Measurements from ENCODE around the gene METRN. TPM values are rescaled to one million over a fixed set of nuclear protein-coding genes. Genes with fewer than 3 reads are reported as not detected.

The METRN gene
- total and polyA plus RNA-seq, 2 donors (not counting 1 experiment from before 2014, with no cell fraction given), result 5.3 to 35.3 TPM

DNA sequence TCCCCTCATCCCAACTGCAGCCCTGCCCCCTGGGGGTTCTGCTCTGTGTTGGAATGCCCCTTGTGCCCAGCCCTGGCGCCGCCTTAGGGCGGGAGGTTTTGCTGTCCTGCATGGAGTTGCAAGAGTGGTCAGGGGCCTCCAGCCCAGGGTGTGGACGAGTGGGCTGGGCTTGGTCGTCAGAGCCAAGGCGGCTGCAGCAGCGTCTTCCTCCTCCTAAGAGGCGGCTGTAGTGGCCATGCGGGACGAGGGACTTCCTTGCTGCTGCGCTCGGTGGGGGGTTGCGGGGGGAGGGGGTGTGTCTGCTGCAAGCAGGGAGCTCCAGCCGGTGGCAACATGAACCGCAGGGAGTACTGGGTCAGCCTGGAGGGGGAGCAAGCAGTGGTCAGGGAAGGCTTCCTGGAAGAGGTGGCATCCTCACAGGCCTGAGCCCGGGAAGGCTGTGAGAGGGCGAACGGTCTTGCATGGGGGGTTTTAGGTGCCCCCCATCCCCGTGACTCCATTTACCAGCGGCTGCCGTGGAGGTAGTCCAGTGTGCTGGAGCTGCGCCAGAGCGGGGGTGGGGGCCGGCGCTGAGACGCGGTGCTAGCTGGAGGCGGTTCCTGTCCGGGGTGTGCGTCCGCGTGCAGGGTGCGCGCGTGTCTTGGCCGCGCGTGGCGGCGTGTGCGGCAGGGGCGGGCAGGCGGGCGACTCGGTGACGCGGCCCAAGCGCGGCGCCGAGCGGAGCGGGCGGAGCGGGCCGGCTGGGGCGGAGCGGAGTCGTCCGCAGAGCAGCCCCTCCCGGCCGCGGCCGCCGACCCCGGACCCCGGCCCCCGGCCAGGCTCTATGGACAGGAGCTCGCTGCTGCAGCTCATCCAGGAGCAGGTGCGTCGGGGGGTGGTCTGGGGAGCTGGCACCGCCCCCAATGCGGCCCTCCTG is 39.7 kb upstream of the METRN start, which contains the start of gene RHBDL1:
TSS of gene RHBDL1 (plus strand) at position 704 of the 916 bp plus-strand sequence. CDS start at position 824, 120 bp downstream.
- H3K4me2 ChIP-seq (ENCODE audit: extremely low read depth, insufficient read depth, low read length), result peak within 1 kb of the TSS; percentile 71
- no peak within 1 kb of the TSS for H3K9ac ChIP-seq (ENCODE audit: insufficient read depth, low read length)
- DNase-seq (ENCODE audit: low read depth in 2 of 2), result peak; percentile 51 to 52
- peaks cover 2% of the 10 kb centered on the region for H3K79me2 ChIP-seq (ENCODE audit: control insufficient read depth, insufficient read depth, low read length)
- no peak within 1 kb of the TSS for H2AFZ ChIP-seq (ENCODE audit: low read length)
- no peaks in the 10 kb centered on the region for H3K9me3 ChIP-seq (ENCODE audit: control insufficient read depth, insufficient read depth, low read depth, low read length)
- no peaks in the 10 kb centered on the region for H3K27me3 ChIP-seq (ENCODE audit: control insufficient read depth, insufficient read depth, low read length)
- no peaks in the 10 kb centered on the region for H4K20me1 ChIP-seq (ENCODE audit: control insufficient read depth, extremely low read depth, insufficient read depth, low read length)
- peaks cover 27% of the 10 kb centered on the region for H3K36me3 ChIP-seq (ENCODE audit: control insufficient read depth, insufficient read depth, low read length)
- H3K4me1 ChIP-seq (ENCODE audit: control insufficient read depth, extremely low read depth, insufficient read depth, low read length), result peaks cover 5% of the 10 kb centered on the region
- H3K27ac ChIP-seq (ENCODE audit: insufficient read depth, low read length), result no peak within 1 kb of the TSS
- H3K4me3 ChIP-seq (replicated peaks in 1 of 4; ENCODE audit: control extremely low read depth in 1 of 4, insufficient read depth in 1 of 4, low read depth in 3 of 4, low read length in 4 of 4), result peak within 1 kb of the TSS; percentile 20 to 57 (median 23)
- TF ChIP-seq, protein P1, sequence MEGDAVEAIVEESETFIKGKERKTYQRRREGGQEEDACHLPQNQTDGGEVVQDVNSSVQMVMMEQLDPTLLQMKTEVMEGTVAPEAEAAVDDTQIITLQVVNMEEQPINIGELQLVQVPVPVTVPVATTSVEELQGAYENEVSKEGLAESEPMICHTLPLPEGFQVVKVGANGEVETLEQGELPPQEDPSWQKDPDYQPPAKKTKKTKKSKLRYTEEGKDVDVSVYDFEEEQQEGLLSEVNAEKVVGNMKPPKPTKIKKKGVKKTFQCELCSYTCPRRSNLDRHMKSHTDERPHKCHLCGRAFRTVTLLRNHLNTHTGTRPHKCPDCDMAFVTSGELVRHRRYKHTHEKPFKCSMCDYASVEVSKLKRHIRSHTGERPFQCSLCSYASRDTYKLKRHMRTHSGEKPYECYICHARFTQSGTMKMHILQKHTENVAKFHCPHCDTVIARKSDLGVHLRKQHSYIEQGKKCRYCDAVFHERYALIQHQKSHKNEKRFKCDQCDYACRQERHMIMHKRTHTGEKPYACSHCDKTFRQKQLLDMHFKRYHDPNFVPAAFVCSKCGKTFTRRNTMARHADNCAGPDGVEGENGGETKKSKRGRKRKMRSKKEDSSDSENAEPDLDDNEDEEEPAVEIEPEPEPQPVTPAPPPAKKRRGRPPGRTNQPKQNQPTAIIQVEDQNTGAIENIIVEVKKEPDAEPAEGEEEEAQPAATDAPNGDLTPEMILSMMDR (conservative IDR thresholded peaks at IDR 0.05 in 1 of 2, IDR thresholded peaks at IDR 0.05 in 1 of 2; ENCODE audit: low read depth in 1 of 2, low read length in 2 of 2), result no peak
- TF ChIP-seq EZH2 (IDR thresholded peaks at IDR 0.05; ENCODE audit: low read length, missing control alignments), result no peak

DNA sequence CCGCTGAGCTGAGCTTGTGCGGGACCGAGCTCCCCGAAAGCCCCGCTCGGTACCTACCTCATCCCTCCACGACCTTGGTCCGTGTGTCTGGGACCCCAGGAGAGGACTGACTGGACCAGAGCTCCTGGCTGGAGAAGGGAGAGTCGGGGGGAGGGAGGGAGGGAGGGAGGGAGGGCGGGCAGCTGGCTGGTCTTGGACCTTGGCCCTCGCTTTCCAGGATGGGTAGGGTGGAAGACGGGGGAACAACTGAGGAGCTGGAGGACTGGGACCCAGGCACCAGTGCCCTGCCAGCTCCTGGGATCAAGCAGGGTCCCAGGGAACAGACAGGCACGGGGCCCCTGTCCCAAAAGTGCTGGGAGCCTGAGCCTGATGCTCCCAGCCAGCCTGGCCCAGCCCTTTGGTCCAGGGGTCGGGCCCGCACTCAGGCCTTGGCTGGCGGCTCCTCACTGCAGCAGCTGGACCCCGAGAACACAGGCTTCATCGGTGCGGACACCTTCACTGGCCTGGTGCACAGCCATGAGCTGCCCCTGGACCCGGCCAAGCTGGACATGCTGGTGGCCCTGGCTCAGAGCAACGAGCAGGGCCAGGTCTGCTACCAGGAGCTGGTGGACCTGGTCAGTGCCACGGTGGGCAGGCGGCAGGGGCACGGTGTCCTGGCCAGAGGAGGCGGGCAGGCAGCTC is 38.9 kb upstream of the METRN start:
- peak overlapping the region; percentile 71 for H3K4me2 ChIP-seq (ENCODE audit: extremely low read depth, insufficient read depth, low read length)
- H2AFZ ChIP-seq (ENCODE audit: low read length), result no peak overlapping the region
- no peaks in the 10 kb centered on the region for H3K9me3 ChIP-seq (ENCODE audit: control insufficient read depth, insufficient read depth, low read depth, low read length)
- peaks cover 4% of the 10 kb centered on the region for H3K79me2 ChIP-seq (ENCODE audit: control insufficient read depth, insufficient read depth, low read length)
- peaks cover 19% of the 10 kb centered on the region for H3K36me3 ChIP-seq (ENCODE audit: control insufficient read depth, insufficient read depth, low read length)
- no peaks in the 10 kb centered on the region for H4K20me1 ChIP-seq (ENCODE audit: control insufficient read depth, extremely low read depth, insufficient read depth, low read length)
- peaks cover 6% of the 10 kb centered on the region for H3K4me1 ChIP-seq (ENCODE audit: control insufficient read depth, extremely low read depth, insufficient read depth, low read length)
- TF ChIP-seq, protein P1 (conservative IDR thresholded peaks at IDR 0.05 in 1 of 2, IDR thresholded peaks at IDR 0.05 in 1 of 2; ENCODE audit: low read depth in 1 of 2, low read length in 2 of 2), result no peak
- H3K9ac ChIP-seq (ENCODE audit: insufficient read depth, low read length), result no peak overlapping the region
- no peaks in the 10 kb centered on the region for H3K27me3 ChIP-seq (ENCODE audit: control insufficient read depth, insufficient read depth, low read length)
- peak overlapping the region in 3 of 4 experiments; percentile 15 to 57 (median 25) for H3K4me3 ChIP-seq (replicated peaks in 1 of 4; ENCODE audit: control extremely low read depth in 1 of 4, insufficient read depth in 1 of 4, low read depth in 3 of 4, low read length in 4 of 4)
- DNase-seq (ENCODE audit: low read depth in 2 of 2), result no peak
- no peak overlapping the region for H3K27ac ChIP-seq (ENCODE audit: insufficient read depth, low read length)

DNA sequence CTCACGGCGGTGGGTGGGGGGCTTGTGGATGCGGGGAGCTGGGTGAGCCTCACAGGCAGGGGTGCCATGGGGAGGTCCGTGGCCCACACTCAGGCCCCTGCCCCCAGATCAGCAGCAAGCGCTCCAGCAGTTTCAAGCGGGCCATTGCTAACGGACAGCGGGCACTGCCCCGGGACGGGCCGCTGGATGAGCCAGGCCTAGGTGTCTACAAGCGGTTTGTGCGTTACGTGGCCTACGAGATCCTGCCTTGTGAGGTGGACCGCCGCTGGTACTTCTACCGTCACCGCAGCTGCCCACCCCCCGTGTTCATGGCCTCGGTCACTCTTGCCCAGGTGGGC is 38.4 kb upstream of the METRN start:
- H2AFZ ChIP-seq (ENCODE audit: low read length), result no peak overlapping the region
- TF ChIP-seq, protein P1 (conservative IDR thresholded peaks at IDR 0.05 in 1 of 2, IDR thresholded peaks at IDR 0.05 in 1 of 2; ENCODE audit: low read depth in 1 of 2, low read length in 2 of 2), result no peak
- TF ChIP-seq EZH2 (IDR thresholded peaks at IDR 0.05; ENCODE audit: low read length, missing control alignments), result no peak
- H3K4me2 ChIP-seq (ENCODE audit: extremely low read depth, insufficient read depth, low read length), result no peak overlapping the region
- H3K79me2 ChIP-seq (ENCODE audit: control insufficient read depth, insufficient read depth, low read length), result peaks cover 9% of the 10 kb centered on the region
- no peak overlapping the region for H3K4me3 ChIP-seq (replicated peaks in 1 of 4; ENCODE audit: control extremely low read depth in 1 of 4, insufficient read depth in 1 of 4, low read depth in 3 of 4, low read length in 4 of 4)
- no peak for DNase-seq (ENCODE audit: low read depth in 2 of 2)
- no peaks in the 10 kb centered on the region for H4K20me1 ChIP-seq (ENCODE audit: control insufficient read depth, extremely low read depth, insufficient read depth, low read length)
- no peak overlapping the region for H3K27ac ChIP-seq (ENCODE audit: insufficient read depth, low read length)
- H3K27me3 ChIP-seq (ENCODE audit: control insufficient read depth, insufficient read depth, low read length), result no peaks in the 10 kb centered on the region
- H3K4me1 ChIP-seq (ENCODE audit: control insufficient read depth, extremely low read depth, insufficient read depth, low read length), result peaks cover 10% of the 10 kb centered on the region
- H3K9ac ChIP-seq (ENCODE audit: insufficient read depth, low read length), result no peak overlapping the region
- H3K9me3 ChIP-seq (ENCODE audit: control insufficient read depth, insufficient read depth, low read depth, low read length), result no peaks in the 10 kb centered on the region
- H3K36me3 ChIP-seq (ENCODE audit: control insufficient read depth, insufficient read depth, low read length), result peaks cover 16% of the 10 kb centered on the region

Measured in fibroblast of lung (primary cell).